Fibroblast of lung (primary cell): ENCODE results near the gene CPSF7. TPM values are rescaled to one million over a fixed set of nuclear protein-coding genes. Genes with fewer than 3 reads are reported as not detected.
A peak's percentile ranks its signal among the peaks of the same experiment; 100 is the strongest.

Source experiments
- DNase-seq, 2 donors: peaks; one replicate each; pipeline versions ENCODE4 v3.0.0 to v3.0.0-alpha.2; 2010; ENCODE audit warnings: low read depth in 2 of 2
- H2AFZ ChIP-seq: 2 replicates; pipeline ENCODE4 v1.5.1; 2012; ENCODE audit warnings: low read length, control low read depth, inconsistent platforms
- H3K27ac ChIP-seq: 2 replicates; pipeline ENCODE4 v1.5.1; 2011; ENCODE audit warnings: low read length, control low read depth; ENCODE audit not compliant: insufficient read depth
- H3K27me3 ChIP-seq: 2 replicates; pipeline ENCODE4 v1.5.1; 2011; ENCODE audit warnings: mild to moderate bottlenecking, low read length; ENCODE audit not compliant: control insufficient read depth, insufficient read depth
- H3K36me3 ChIP-seq: 2 replicates; pipeline ENCODE4 v1.5.1; 2011; ENCODE audit warnings: low read length; ENCODE audit not compliant: control insufficient read depth, insufficient read depth
- H3K4me1 ChIP-seq: 2 replicates; pipeline ENCODE4 v1.5.1; 2011; ENCODE audit warnings: low read length; ENCODE audit not compliant: control insufficient read depth, insufficient read depth; ENCODE audit errors: extremely low read depth
- H3K4me2 ChIP-seq: 2 replicates; pipeline ENCODE4 v1.5.1; 2011; ENCODE audit warnings: low read length, control low read depth; ENCODE audit not compliant: insufficient read depth; ENCODE audit errors: extremely low read depth
- H3K4me3 ChIP-seq, 4 experiments: fragments of 200-600 bp in 1 of 4; sonication (generic) in 1 of 4; replicated peaks in 1 of 4; 2 replicates each; pipeline ENCODE4 v1.5.1; 2011 to 2016; ENCODE audit warnings: low read length in 4 of 4, low read depth in 3 of 4, mild to moderate bottlenecking in 3 of 4, control low read depth in 2 of 4, inconsistent platforms in 1 of 4, mixed read lengths in 1 of 4; ENCODE audit not compliant: insufficient read depth in 1 of 4; ENCODE audit errors: control extremely low read depth in 1 of 4
- H3K79me2 ChIP-seq: 2 replicates; pipeline ENCODE4 v1.5.1; 2012; ENCODE audit warnings: mild to moderate bottlenecking, low read length, inconsistent platforms; ENCODE audit not compliant: control insufficient read depth, insufficient read depth
- H3K9ac ChIP-seq: 2 replicates; pipeline ENCODE4 v1.5.1; 2011; ENCODE audit warnings: mild to moderate bottlenecking, low read length, control low read depth; ENCODE audit not compliant: insufficient read depth
- H3K9me3 ChIP-seq: 2 replicates; pipeline ENCODE4 v1.5.1; 2012; ENCODE audit warnings: low read depth, low read length; ENCODE audit not compliant: control insufficient read depth, insufficient read depth
- H4K20me1 ChIP-seq: 2 replicates; pipeline ENCODE4 v1.5.1; 2011; ENCODE audit warnings: low read length; ENCODE audit not compliant: control insufficient read depth, insufficient read depth; ENCODE audit errors: extremely low read depth
- CTCF ChIP-seq, 2 donors: IDR thresholded peaks in 1 of 2; conservative IDR thresholded peaks in 1 of 2; 1 replicate in 1 of 2; 2 replicates in 1 of 2; pipeline ENCODE4 v1.5.1; 2011 to 2012; ENCODE audit warnings: low read length in 2 of 2, control low read depth in 1 of 2, inconsistent platforms in 1 of 2, low read depth in 1 of 2, mild to moderate bottlenecking in 1 of 2
- EZH2 ChIP-seq: IDR thresholded peaks from 2 replicates; pipeline ENCODE4 v1.5.1; 2012; ENCODE audit warnings: low read length, control low read depth, mild to moderate bottlenecking; ENCODE audit errors: missing control alignments
- polyA plus RNA-seq, 2 donors: library from polyadenylated mRNA; depleted of rRNA in 1 of 2; stranded (reverse) in 1 of 2; unstranded in 1 of 2; fragments of >200 nt; gene quantifications; 2 replicates each; pipeline ENCODE4 v1.2.1, GENCODE V29; 2011 to 2012; ENCODE audit warnings: missing spikeins in 1 of 2
- total RNA-seq: library from RNA; depleted of rRNA; stranded (reverse); fragments of >200 nt; gene quantifications from 2 replicates; pipeline ENCODE4 v1.2.1, GENCODE V29; 2014

CPSF7 gene
- total and polyA plus RNA-seq, 2 donors (not counting 1 experiment from before 2014, with no cell fraction given) = 18.0 to 38.1 TPM

- Histone ChIP-seq H4K20me1 (no peaks in the 10 kb centered on the region), H3K27me3 (no peaks in the 10 kb centered on the region), H3K27ac (peak overlapping the region; percentile 69), H3K9ac (no peak overlapping the region), H3K4me3 (no peak overlapping the region), H3K4me1 (peaks cover 11% of the 10 kb centered on the region), H2AFZ (no peak overlapping the region), H3K79me2 (no peaks in the 10 kb centered on the region), H3K36me3 (no peaks in the 10 kb centered on the region), H3K9me3 (no peaks in the 10 kb centered on the region), H3K4me2 (no peak overlapping the region)
- TF ChIP-seq CTCF (conservative IDR thresholded peaks at IDR 0.05 in 1 of 2, IDR thresholded peaks at IDR 0.05 in 1 of 2; ENCODE audit: low read depth in 1 of 2, low read length in 2 of 2) (no peak), EZH2 (no peak)
- peak; percentile 92 to 98 for DNase-seq
Measured at GRCh38 chr11:61378713-61379313, 51.0 kb downstream of the CPSF7 start.

GRCh38 chr11:61377461-61378160 is 52.2 kb downstream of the CPSF7 start:
- H3K4me3 ChIP-seq = no peak overlapping the region
- H3K4me2 ChIP-seq = no peak overlapping the region
- peaks cover 11% of the 10 kb centered on the region for H3K4me1 ChIP-seq
- H2AFZ ChIP-seq = no peak overlapping the region
- no peak for TF ChIP-seq EZH2
- no peak for TF ChIP-seq CTCF (conservative IDR thresholded peaks at IDR 0.05 in 1 of 2, IDR thresholded peaks at IDR 0.05 in 1 of 2; ENCODE audit: low read depth in 1 of 2, low read length in 2 of 2)
- no peaks in the 10 kb centered on the region for H3K79me2 ChIP-seq
- peak; percentile 18 to 87 for DNase-seq
- H4K20me1 ChIP-seq = no peaks in the 10 kb centered on the region
- peaks cover 2% of the 10 kb centered on the region for H3K36me3 ChIP-seq
- no peaks in the 10 kb centered on the region for H3K27me3 ChIP-seq
- peak overlapping the region; percentile 69 for H3K27ac ChIP-seq
- H3K9ac ChIP-seq = no peak overlapping the region
- no peaks in the 10 kb centered on the region for H3K9me3 ChIP-seq

GRCh38 chr11:61375761-61376108 is 54.0 kb downstream of the CPSF7 start:
- H3K4me2 ChIP-seq = no peak overlapping the region
- no peaks in the 10 kb centered on the region for H3K9me3 ChIP-seq
- H4K20me1 ChIP-seq = no peaks in the 10 kb centered on the region
- H3K4me1 ChIP-seq = peaks cover 11% of the 10 kb centered on the region
- H3K27me3 ChIP-seq = no peaks in the 10 kb centered on the region
- no peaks in the 10 kb centered on the region for H3K79me2 ChIP-seq
- peak in 1 of 2 donors; percentile 73 for DNase-seq
- no peak overlapping the region for H3K9ac ChIP-seq
- H3K4me3 ChIP-seq = no peak overlapping the region
- H2AFZ ChIP-seq = no peak overlapping the region
- TF ChIP-seq CTCF (conservative IDR thresholded peaks at IDR 0.05 in 1 of 2, IDR thresholded peaks at IDR 0.05 in 1 of 2; ENCODE audit: low read depth in 1 of 2, low read length in 2 of 2) (no peak), EZH2 (no peak)
- H3K27ac ChIP-seq = no peak overlapping the region
- peaks cover 4% of the 10 kb centered on the region for H3K36me3 ChIP-seq
